GM19025 (cell line): Measurements from ENCODE around the gene CSH2.
"Not testable (repeated sequence)": the region's sequence is repeated elsewhere in the genome, so short reads cannot be mapped to it uniquely, and the experiment has no call there.

Experiments used
- ATAC-seq: cut with Tn5 transposase; IDR thresholded peaks from one replicate; pipeline ENCODE4 v1.9.1; 2021; ENCODE audit warnings: mild to moderate bottlenecking, low read depth, moderate library complexity; ENCODE audit not compliant: unreplicated experiment

Gene CSH2

DNA sequence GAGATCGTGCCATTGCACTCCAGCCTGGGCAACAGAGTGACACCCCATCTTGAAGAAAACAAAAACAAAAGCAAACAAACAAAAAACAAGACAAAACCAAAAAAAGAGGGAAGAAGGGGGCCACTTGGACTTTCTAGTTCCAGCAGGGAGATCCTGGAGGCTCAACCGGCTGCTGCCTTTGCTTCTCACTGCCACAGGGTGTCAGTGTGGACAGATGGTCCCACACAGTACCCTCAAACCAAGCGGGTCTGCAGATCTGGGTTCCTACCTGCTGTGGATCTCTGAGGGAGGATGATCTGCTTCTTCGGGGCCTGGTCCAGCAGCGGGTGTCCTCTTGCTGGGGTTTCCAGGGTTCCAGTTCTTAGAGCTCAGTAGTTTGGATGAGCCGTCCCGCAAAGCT is 6.9 kb downstream of the CSH2 start:
- ATAC-seq: not testable (repeated sequence)

DNA sequence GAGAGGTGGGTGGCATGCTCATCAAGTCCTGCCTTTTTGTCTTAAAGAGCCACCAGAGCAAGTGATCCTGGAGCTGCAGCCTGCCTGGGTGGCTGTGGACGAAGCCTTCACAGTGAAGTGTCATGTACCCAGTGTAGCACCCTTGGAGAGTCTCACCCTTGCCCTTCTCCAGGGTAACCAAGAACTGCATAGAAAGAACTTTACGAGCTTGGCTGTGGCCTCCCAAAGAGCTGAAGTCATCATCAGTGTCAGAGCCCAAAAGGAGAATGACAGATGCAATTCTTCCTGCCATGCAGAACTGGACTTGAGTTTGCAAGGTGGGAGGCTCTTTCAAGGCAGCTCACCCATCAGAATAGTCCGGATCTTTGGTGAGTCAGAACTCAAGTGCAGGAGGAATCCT is 14.2 kb downstream of the CSH2 start:
- ATAC-seq: no peak

- not testable (repeated sequence) for ATAC-seq
Measured at GRCh38 chr17:63856425-63856824, 17.1 kb downstream of the CSH2 start.

DNA sequence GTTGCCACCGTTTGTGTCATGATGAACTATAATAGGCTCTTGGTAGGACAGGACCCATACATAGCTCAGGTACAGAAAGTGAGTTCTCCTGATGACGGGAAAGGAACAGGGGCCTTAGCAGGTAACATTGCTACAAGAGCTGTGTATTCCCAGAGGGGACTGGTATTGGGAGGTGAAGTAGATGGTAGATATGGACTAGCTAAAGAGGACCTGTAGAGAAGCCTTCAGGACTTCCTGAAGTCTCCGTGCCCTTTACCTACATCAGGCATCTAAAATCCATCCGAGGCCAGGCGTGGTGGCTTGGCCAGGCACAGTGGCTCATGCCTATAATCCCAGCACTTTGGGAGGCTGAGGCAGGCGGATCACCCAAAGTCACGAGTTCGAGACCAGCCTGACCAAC is 18.3 kb downstream of the CSH2 start:
- no peak for ATAC-seq

GRCh38 chr17:63854709-63855108 is 18.8 kb downstream of the CSH2 start:
- ATAC-seq: no peak

DNA sequence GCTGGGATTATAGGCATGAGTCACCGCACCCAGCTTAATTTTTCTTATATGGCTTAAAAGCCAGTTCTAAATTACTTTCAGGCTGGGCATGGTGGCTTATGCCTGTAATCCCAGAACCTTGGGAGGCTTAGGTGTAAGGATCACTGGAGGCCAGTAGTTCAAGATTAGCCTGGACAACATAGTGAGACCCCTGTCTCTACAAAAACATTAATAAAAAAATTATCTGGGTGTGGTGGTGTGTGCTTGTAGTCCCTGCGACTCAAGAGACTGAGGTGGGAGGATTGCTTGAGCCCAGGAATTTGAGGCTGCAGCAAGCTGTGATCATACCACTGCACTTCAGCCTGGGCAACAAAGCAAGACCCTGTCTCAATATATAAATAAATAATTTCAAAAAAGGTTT is 20.2 kb downstream of the CSH2 start:
- ATAC-seq: no peak

GRCh38 chr17:63850401-63850800 is 23.1 kb downstream of the CSH2 start:
- no peak for ATAC-seq

- ATAC-seq: peak; percentile 92
Measured at GRCh38 chr17:63848834-63849689, 24.4 kb downstream of the CSH2 start.

- no peak for ATAC-seq
Measured at GRCh38 chr17:63847525-63848249, 25.8 kb downstream of the CSH2 start.

- ATAC-seq: no peak
Measured at GRCh38 chr17:63845509-63845908, 28.0 kb downstream of the CSH2 start.

DNA sequence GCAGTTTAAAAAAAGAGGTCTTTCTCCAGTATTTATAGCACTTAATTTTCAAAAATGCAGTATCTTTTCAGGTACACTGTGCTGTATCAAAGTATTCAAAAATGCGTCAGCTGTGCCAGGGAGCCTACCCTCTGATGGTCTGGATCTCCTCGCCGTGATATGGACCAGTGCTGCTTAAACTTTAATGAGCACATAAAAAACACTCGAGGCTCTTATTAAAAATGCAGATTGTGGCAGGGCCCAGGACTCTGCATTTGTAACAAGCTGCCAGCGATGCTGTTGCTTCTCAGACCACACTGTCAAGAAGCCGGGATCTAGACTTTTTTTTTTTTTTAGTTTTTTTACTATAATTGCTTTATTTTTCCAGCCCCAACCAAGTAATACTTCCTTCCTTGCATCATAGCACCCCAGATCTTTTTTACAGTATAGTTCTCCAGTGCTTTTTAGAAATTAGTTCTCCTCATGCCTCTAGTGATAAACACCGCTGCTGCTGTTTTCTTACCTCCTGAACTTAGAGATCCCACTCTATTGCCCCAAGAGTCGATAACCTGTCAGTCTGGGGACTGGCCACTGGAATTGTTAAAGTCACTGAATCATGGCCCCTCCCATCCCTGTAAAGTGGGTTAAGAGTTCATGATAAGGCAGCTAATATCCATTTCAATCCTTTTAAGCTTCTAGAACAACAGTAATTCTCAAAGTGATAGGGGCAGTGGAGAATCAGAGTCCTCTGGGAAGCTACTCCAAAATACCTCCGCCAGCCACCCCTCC is 29.4 kb downstream of the CSH2 start:
- no peak for ATAC-seq

DNA sequence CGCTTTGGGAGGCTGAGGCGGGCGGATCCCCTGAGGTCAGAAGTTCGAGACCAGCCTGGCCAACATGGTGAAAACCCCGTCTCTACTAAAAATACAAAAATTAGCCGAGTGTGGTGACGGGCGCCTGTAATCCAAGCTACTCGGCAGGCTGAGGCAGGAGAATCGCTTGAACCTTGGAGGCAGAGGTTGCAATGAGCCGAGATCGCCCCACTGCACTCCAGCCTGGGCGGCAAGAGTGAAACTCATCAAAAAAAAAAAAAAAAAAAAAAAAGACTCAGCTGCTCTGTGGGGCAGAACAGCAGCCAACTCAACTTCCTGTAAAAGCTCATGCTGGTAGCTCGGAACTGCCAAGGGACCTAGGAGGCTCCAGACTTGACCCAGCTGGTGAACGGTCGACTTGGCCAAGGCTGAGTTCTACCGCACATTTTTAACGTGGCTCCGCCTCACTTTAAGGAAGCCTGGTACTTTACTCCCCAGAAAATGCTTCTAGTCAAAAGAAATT is 30.0 kb downstream of the CSH2 start:
- ATAC-seq: not testable (repeated sequence)

GRCh38 chr17:63842540-63843386 is 30.7 kb downstream of the CSH2 start, which contains the start of gene SMARCD2:
SMARCD2 (minus strand) TSS chr17:63842685; CDS start chr17:63842674, 11 bp downstream.
- ATAC-seq: peak; percentile 78

GRCh38 chr17:63842173-63842539 is 31.3 kb downstream of the CSH2 start:
- ATAC-seq: peak; percentile 28

GRCh38 chr17:63841350-63842172 is 31.9 kb downstream of the CSH2 start:
- no peak for ATAC-seq

GRCh38 chr17:63840591-63841349 is 32.7 kb downstream of the CSH2 start:
- no peak for ATAC-seq

- ATAC-seq: no peak
Measured at GRCh38 chr17:63838631-63839171, 34.8 kb downstream of the CSH2 start.

DNA sequence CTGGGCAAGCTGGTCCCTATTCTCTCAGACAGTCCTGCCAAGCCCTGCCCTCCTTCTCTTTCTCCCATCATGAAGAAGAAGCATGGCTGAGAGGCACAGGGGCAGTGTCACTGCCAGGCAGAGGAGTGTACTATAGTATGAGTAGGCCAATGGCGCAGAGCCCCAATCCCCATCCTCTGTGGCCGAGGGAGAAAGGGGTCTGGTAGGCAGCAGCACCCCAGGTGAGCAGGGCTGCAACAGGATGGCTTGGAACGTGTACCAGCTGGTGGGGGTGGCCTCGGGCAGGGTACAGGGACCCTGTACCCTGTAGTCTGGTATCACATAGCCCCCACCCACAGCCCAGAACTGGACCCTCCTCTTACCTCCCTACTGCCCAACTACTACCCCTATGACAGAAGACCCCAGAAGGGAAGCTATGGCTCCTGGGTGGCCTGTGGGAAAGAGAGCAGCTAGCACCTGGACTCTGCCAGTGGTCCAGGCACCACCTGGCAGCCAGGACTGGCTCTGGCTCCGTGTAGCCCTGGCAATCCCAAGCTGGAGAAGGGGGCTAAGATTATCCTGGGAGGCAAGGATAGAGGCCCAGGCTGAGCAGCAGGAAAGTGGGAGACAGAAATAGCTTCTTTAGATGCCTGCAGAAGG is 35.4 kb downstream of the CSH2 start:
- no peak for ATAC-seq
